Activated CD4-positive, alpha-beta T cell treated with anti-CD3 and anti-CD28 coated beads, Interleukin-2, amount 10 ng/mL, durations not matched to agents 24 days and 14 days (primary cell): ENCODE measurements around the gene ZNF587. TPM values are rescaled to one million over a fixed set of nuclear protein-coding genes. Genes with fewer than 3 reads are reported as not detected.

Experiments
- total RNA-seq: library from RNA; stranded (reverse); gene quantifications from 2 replicates; pipeline ENCODE4 v1.2.3, GENCODE V29; 2022

The ZNF587 gene
- total RNA-seq, 1 donor from 2014 or later, result 30.9 TPM

Other genes with a start within 250 kb of the ZNF587 start
- 4.5 and 5.7 TPM in 2 replicates for gene ZNF530, start 250.0 kb upstream of the ZNF587 start, total RNA-seq
- 7.2 and 9.1 TPM in 2 replicates for gene ZNF134, start 235.6 kb upstream of the ZNF587 start, total RNA-seq
- gene ZNF211, start 216.7 kb upstream of the ZNF587 start, total RNA-seq, result 7.7 and 10.0 TPM in 2 replicates
- gene ZSCAN4, start 180.9 kb upstream of the ZNF587 start, total RNA-seq, result not detected in 2 replicates
- 10.0 and 10.7 TPM in 2 replicates for gene ZNF551, start 167.9 kb upstream of the ZNF587 start, total RNA-seq
- 3.1 and 3.9 TPM in 2 replicates for gene ZNF154, start 140.7 kb upstream of the ZNF587 start, total RNA-seq
- 5.1 and 5.5 TPM in 2 replicates for gene ZNF671, start 122.2 kb upstream of the ZNF587 start, total RNA-seq
- gene ZNF776, start 103.0 kb upstream of the ZNF587 start, total RNA-seq, result 7.5 and 7.9 TPM in 2 replicates
- 11.5 and 13.5 TPM in 2 replicates for gene ZNF586, start 80.2 kb upstream of the ZNF587 start, total RNA-seq
- 9.2 and 9.8 TPM in 2 replicates for gene ZNF552, start 34.9 kb upstream of the ZNF587 start, total RNA-seq
- gene ZNF587B, start 19.6 kb upstream of the ZNF587 start, total RNA-seq, result 25.5 and 27.5 TPM in 2 replicates
- gene ZNF814, start 39.2 kb downstream of the ZNF587 start, total RNA-seq, result 17.5 and 17.7 TPM in 2 replicates
- 9.7 and 11.6 TPM in 2 replicates for gene ZNF417, start 66.7 kb downstream of the ZNF587 start, total RNA-seq
- gene ZNF418, start 85.5 kb downstream of the ZNF587 start, total RNA-seq, result 1.2 and 1.5 TPM in 2 replicates
- 3.2 and 3.9 TPM in 2 replicates for gene ZNF256, start 97.8 kb downstream of the ZNF587 start, total RNA-seq
- gene C19orf18, start 124.7 kb downstream of the ZNF587 start, total RNA-seq, result not detected in 2 replicates
- 6.6 and 7.0 TPM in 2 replicates for gene ZNF606, start 153.0 kb downstream of the ZNF587 start, total RNA-seq
- gene ZSCAN1, start 184.2 kb downstream of the ZNF587 start, total RNA-seq, result not detected in 2 replicates
- gene ZNF135, start 209.4 kb downstream of the ZNF587 start, total RNA-seq, result 0.05 TPM in 1 of 2 replicates, not detected in the other
- 4.8 and 5.3 TPM in 2 replicates for gene ZSCAN18, start 248.4 kb downstream of the ZNF587 start, total RNA-seq